Measurements from ENCODE around the gene SLC38A11. TPM values are rescaled to one million over a fixed set of nuclear protein-coding genes. Genes with fewer than 3 reads are reported as not detected.

SLC38A11 gene
- total RNA-seq, 4 donors from 2014 or later = 0.20 to 2.8 (median 0.78) TPM; not detected in 1

GRCh38 chr2:164947281-164947680, 8.0 kb downstream of the SLC38A11 start:
- ATAC-seq (no peak), DNase-seq (no peak)
- Histone ChIP-seq H3K9me3 (no peaks in the 10 kb centered on the region), H3K27me3 (no peaks in the 10 kb centered on the region), H3K36me3 (no peaks in the 10 kb centered on the region), H3K4me3 (no peak overlapping the region), H3K27ac (no peak overlapping the region), H3K4me1 (no peaks in the 10 kb centered on the region)
- intact Hi-C loops (cut with DNase I; ENCODE audit: low total_unique reads) (no loop called here), in situ Hi-C loops (cut with MboI; ENCODE audit: low sequenced_read_pairs in 4 of 4) (no loop called here)
- TF ChIP-seq POLR2A (IDR thresholded peaks at IDR 0.05) = no peak
- TF ChIP-seq CTCF (IDR thresholded peaks at IDR 0.05 in 4 of 5, conservative IDR thresholded peaks at IDR 0.05 in 1 of 5) = no peak

- Histone ChIP-seq H3K27me3 (no peaks in the 10 kb centered on the region), H3K4me1 (no peaks in the 10 kb centered on the region), H3K36me3 (no peaks in the 10 kb centered on the region), H3K4me3 (no peak overlapping the region), H3K9me3 (no peaks in the 10 kb centered on the region), H3K27ac (no peak overlapping the region)
- in situ Hi-C loops (cut with MboI; ENCODE audit: low sequenced_read_pairs in 4 of 4) = no loop called here
- DNase-seq (no peak), ATAC-seq (no peak)
- intact Hi-C loops (cut with DNase I; ENCODE audit: low total_unique reads) = no loop called here
- TF ChIP-seq CTCF (IDR thresholded peaks at IDR 0.05 in 4 of 5, conservative IDR thresholded peaks at IDR 0.05 in 1 of 5) (no peak), POLR2A (IDR thresholded peaks at IDR 0.05) (no peak)
Measured at GRCh38 chr2:164943289-164943688, 12.0 kb downstream of the SLC38A11 start.

- in situ Hi-C loops (cut with MboI; ENCODE audit: low sequenced_read_pairs in 4 of 4) = no loop called here
- DNase-seq = no peak
- H3K27ac ChIP-seq = no peak overlapping the region
- no peaks in the 10 kb centered on the region for H3K36me3 ChIP-seq
- H3K4me3 ChIP-seq = no peak overlapping the region
- H3K27me3 ChIP-seq = no peaks in the 10 kb centered on the region
- TF ChIP-seq CTCF (IDR thresholded peaks at IDR 0.05 in 4 of 5, conservative IDR thresholded peaks at IDR 0.05 in 1 of 5) (no peak), POLR2A (IDR thresholded peaks at IDR 0.05) (no peak)
- H3K9me3 ChIP-seq = no peaks in the 10 kb centered on the region
- intact Hi-C loops (cut with DNase I; ENCODE audit: low total_unique reads) = no loop called here
- no peaks in the 10 kb centered on the region for H3K4me1 ChIP-seq
- no peak for ATAC-seq
Measured at GRCh38 chr2:164937864-164938401, 17.4 kb downstream of the SLC38A11 start.

- H3K4me1 ChIP-seq = no peaks in the 10 kb centered on the region
- no peak for DNase-seq
- H3K27me3 ChIP-seq = no peaks in the 10 kb centered on the region
- H3K4me3 ChIP-seq = no peak overlapping the region
- in situ Hi-C loops (cut with MboI; ENCODE audit: low sequenced_read_pairs in 4 of 4) (no loop called here), intact Hi-C loops (cut with DNase I; ENCODE audit: low total_unique reads) (no loop called here)
- no peaks in the 10 kb centered on the region for H3K9me3 ChIP-seq
- no peak overlapping the region for H3K27ac ChIP-seq
- ATAC-seq = no peak
- TF ChIP-seq POLR2A (IDR thresholded peaks at IDR 0.05) (no peak), CTCF (IDR thresholded peaks at IDR 0.05 in 4 of 5, conservative IDR thresholded peaks at IDR 0.05 in 1 of 5) (no peak)
- no peaks in the 10 kb centered on the region for H3K36me3 ChIP-seq
Measured at GRCh38 chr2:164935118-164936101, 19.9 kb downstream of the SLC38A11 start.
